Measurements from ENCODE around the gene BEAN1. TPM values are rescaled to one million over a fixed set of nuclear protein-coding genes. Genes with fewer than 3 reads are reported as not detected.

BEAN1 gene
- 0.11 and 0.12 TPM in 2 replicates for total RNA-seq

DNA sequence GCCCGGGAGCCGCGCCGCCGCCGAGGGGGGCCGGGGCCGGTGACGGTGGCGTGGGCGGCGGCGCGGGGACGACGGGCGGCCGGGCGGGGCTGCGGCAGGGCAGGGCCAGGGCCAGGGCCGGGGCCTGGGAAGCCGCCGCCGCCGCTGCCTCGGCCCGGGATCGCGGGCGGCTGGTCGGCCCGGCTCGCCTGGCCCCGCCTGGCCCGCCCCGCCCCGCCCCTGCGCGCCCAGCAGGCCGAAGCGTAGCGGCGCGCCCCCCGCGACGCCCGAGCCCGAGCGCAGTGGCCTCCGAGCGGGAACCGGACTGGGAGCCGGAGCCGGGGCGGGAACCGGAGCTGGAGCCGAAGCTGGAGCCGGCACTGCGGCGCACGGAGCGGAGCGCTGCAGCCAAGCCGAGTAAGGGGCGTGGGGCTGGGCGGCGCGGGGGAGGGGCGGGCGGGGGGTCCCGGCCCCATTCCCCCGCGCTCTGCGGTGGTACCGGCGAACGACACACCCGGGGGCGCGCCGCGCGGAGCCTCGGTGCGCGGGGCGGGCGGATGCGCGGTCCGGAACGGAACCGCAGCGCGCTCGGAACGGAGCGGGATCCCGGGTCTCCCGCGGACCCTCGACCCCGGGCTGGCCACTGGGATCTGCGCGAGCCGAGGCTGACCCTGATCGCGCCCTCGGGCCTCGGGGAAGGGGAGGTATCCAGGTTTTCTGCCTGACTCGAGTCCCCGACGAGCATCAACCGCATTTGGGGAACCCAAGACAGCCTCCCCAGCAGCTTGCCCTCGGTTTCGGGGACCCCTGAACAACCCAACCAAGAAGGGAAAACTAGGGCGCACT is at the start of gene BEAN1:
Gene BEAN1, plus strand, starts transcription at position 260 of the 825 bp plus-strand sequence. CDS start 10,382 bp downstream, outside the sequence.

Other genes starting within 250 kb of the BEAN1 start
- gene CDH5, start 60.6 kb upstream of the BEAN1 start, total RNA-seq: 0.33 and 0.50 TPM in 2 replicates
- gene TK2, start 122.8 kb downstream of the BEAN1 start, total RNA-seq: 30.5 and 59.0 TPM in 2 replicates
- 61.1 and 62.4 TPM in 2 replicates for gene CKLF, start 125.3 kb downstream of the BEAN1 start, total RNA-seq
- 1.2 and 1.5 TPM in 2 replicates for gene CMTM1, start 139.1 kb downstream of the BEAN1 start, total RNA-seq
- not detected in 2 replicates for gene CMTM2, start 152.2 kb downstream of the BEAN1 start, total RNA-seq
- gene CMTM3, start 177.4 kb downstream of the BEAN1 start, total RNA-seq: 8.5 and 13.9 TPM in 2 replicates